Measurements from ENCODE around the gene COQ7. TPM values are rescaled to one million over a fixed set of nuclear protein-coding genes. Genes with fewer than 3 reads are reported as not detected.

Gene COQ7
- total RNA-seq, 1 experiment from 2014 or later = 26.6 TPM

DNA sequence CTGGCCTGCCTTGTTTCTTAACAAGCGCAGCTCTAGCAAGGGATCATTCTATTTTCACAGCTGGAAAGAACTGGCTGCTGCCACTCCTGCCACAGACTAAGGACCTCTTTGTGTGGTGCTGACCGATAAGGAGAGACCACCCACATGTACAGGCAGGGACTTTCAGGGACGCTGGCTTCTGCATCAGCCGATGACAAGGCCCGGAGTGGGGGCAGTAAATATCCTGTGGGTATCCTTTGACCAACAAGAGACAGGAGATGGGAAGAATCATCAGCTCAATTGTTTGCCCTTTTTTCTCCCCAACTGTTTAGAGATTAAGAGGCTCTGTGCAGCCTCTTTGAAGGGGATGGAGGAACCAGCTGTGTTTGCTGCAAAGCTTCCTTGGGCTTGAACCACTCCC lies 37.2 kb downstream of the COQ7 start:
- Histone ChIP-seq H3K4me3 (replicated peaks in 1 of 2; ENCODE audit: low read depth in 1 of 2, low read length in 2 of 2) (no peak overlapping the region), H3K4me2 (ENCODE audit: low read length) (no peak overlapping the region), H3K36me3 (ENCODE audit: control insufficient read depth in 1 of 2, insufficient read depth in 2 of 2, low read length in 2 of 2) (no peaks in the 10 kb centered on the region), H3K9me2 (ENCODE audit: insufficient read depth) (no peaks in the 10 kb centered on the region), H3K4me1 (ENCODE audit: control insufficient read depth in 1 of 2, insufficient read depth in 2 of 2, low read length in 2 of 2) (peaks cover 20 to 54% of the 10 kb centered on the region in 2 experiments), H4K20me1 (ENCODE audit: insufficient read depth) (no peaks in the 10 kb centered on the region), H3K9ac (ENCODE audit: low read length) (no peak overlapping the region), H3K9me3 (ENCODE audit: control insufficient read depth in 1 of 2, insufficient read depth in 1 of 2, low read depth in 1 of 2, low read length in 2 of 2) (no peaks in the 10 kb centered on the region), H3K79me2 (ENCODE audit: insufficient read depth, low read length) (no peaks in the 10 kb centered on the region), H2AFZ (ENCODE audit: low read depth, low read length, poor library complexity, severe bottlenecking) (no peak overlapping the region), H3K27ac (ENCODE audit: low read depth, low read length) (no peak overlapping the region), H3K27me3 (ENCODE audit: insufficient read depth, low read length) (no peaks in the 10 kb centered on the region)
- BruUV-seq (replicated peaks) = no TSS peak
- ChIA-PET POLR2A (no interaction called here), CTCF (interaction anchor here (1.2 kb wide), 1 partner anchor 10 kb away, joined by 4 read pairs; no protein-coding TSS in a partner anchor), RAD21 (ENCODE audit: low non-redundant PET in 1 of 2, low total read pairs in 2 of 2, uncharacterized antibody in 2 of 2, unreplicated experiment in 2 of 2) (no interaction called here)
- ATAC-seq (no peak), DNase-seq (ENCODE audit: low read depth, low spot score) (no peak)
- TF ChIP-seq YY1 (IDR thresholded peaks at IDR 0.05; ENCODE audit: extremely low read depth, insufficient replicate concordance, low read depth, low read length) (no peak), EGR1 (IDR thresholded peaks at IDR 0.05; ENCODE audit: low read depth) (no peak), EZH2phosphoT487 (IDR thresholded peaks at IDR 0.05; ENCODE audit: borderline replicate concordance) (no peak)
- TF ChIP-seq, protein P1, sequence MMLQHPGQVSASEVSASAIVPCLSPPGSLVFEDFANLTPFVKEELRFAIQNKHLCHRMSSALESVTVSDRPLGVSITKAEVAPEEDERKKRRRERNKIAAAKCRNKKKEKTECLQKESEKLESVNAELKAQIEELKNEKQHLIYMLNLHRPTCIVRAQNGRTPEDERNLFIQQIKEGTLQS (IDR thresholded peaks at IDR 0.05) = no peak
- TF ChIP-seq, protein P2, sequence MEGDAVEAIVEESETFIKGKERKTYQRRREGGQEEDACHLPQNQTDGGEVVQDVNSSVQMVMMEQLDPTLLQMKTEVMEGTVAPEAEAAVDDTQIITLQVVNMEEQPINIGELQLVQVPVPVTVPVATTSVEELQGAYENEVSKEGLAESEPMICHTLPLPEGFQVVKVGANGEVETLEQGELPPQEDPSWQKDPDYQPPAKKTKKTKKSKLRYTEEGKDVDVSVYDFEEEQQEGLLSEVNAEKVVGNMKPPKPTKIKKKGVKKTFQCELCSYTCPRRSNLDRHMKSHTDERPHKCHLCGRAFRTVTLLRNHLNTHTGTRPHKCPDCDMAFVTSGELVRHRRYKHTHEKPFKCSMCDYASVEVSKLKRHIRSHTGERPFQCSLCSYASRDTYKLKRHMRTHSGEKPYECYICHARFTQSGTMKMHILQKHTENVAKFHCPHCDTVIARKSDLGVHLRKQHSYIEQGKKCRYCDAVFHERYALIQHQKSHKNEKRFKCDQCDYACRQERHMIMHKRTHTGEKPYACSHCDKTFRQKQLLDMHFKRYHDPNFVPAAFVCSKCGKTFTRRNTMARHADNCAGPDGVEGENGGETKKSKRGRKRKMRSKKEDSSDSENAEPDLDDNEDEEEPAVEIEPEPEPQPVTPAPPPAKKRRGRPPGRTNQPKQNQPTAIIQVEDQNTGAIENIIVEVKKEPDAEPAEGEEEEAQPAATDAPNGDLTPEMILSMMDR (IDR thresholded peaks at IDR 0.05 in 2 of 3, conservative IDR thresholded peaks at IDR 0.05 in 1 of 3; ENCODE audit: borderline replicate concordance in 1 of 3, insufficient read depth in 1 of 3, low read depth in 2 of 3, low read length in 2 of 3) = no peak
- intact Hi-C loops (cut with micrococcal nuclease) = no loop called here

DNA sequence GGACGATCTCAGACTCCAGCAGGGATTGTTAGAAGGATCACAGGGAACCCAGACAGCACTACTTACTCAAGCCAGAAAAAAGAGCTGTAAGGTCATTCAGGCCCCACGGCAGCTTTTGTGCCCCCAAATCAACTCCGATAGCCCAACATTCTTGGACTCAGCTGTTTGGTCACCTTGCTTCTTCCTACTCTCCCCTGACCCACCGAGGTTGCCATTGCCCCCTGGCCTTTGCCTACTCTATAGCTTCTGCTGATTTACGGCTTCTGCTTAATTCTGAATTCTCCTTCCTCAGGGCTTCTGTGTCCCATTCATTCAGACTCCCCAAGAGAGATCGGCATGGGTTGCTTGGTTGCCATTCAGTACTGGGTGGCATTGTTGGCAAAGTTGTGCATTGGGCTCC lies 37.7 kb downstream of the COQ7 start:
- Histone ChIP-seq H3K9ac (ENCODE audit: low read length) (no peak overlapping the region), H3K36me3 (ENCODE audit: control insufficient read depth in 1 of 2, insufficient read depth in 2 of 2, low read length in 2 of 2) (no peaks in the 10 kb centered on the region), H3K9me3 (ENCODE audit: control insufficient read depth in 1 of 2, insufficient read depth in 1 of 2, low read depth in 1 of 2, low read length in 2 of 2) (no peaks in the 10 kb centered on the region), H2AFZ (ENCODE audit: low read depth, low read length, poor library complexity, severe bottlenecking) (no peak overlapping the region), H3K79me2 (ENCODE audit: insufficient read depth, low read length) (no peaks in the 10 kb centered on the region), H3K4me1 (ENCODE audit: control insufficient read depth in 1 of 2, insufficient read depth in 2 of 2, low read length in 2 of 2) (peaks cover 20 to 54% of the 10 kb centered on the region in 2 experiments), H3K4me3 (replicated peaks in 1 of 2; ENCODE audit: low read depth in 1 of 2, low read length in 2 of 2) (no peak overlapping the region), H3K27me3 (ENCODE audit: insufficient read depth, low read length) (no peaks in the 10 kb centered on the region), H3K4me2 (ENCODE audit: low read length) (no peak overlapping the region), H3K27ac (ENCODE audit: low read depth, low read length) (no peak overlapping the region), H3K9me2 (ENCODE audit: insufficient read depth) (no peaks in the 10 kb centered on the region), H4K20me1 (ENCODE audit: insufficient read depth) (no peaks in the 10 kb centered on the region)
- no TSS peak for BruUV-seq (replicated peaks)
- no peak for ATAC-seq
- intact Hi-C loops (cut with micrococcal nuclease) = no loop called here
- DNase-seq (ENCODE audit: low read depth, low spot score) = no peak
- ChIA-PET CTCF (interaction anchor here (1.2 kb wide), 1 partner anchor 10 kb away, joined by 4 read pairs; no protein-coding TSS in a partner anchor), POLR2A (interaction anchor here (1.4 kb wide), 1 partner anchor 10 kb away, joined by 3 read pairs; no protein-coding TSS in a partner anchor), RAD21 (ENCODE audit: low non-redundant PET in 1 of 2, low total read pairs in 2 of 2, uncharacterized antibody in 2 of 2, unreplicated experiment in 2 of 2) (no interaction called here)
- TF ChIP-seq SRF (IDR thresholded peaks at IDR 0.05; ENCODE audit: low read depth) (no peak), ZFX (IDR thresholded peaks at IDR 0.05) (no peak), YY1 (IDR thresholded peaks at IDR 0.05; ENCODE audit: extremely low read depth, insufficient replicate concordance, low read depth, low read length) (no peak), ELF1 (IDR thresholded peaks at IDR 0.05; ENCODE audit: borderline replicate concordance, low read depth) (no peak), CBX3 (IDR thresholded peaks at IDR 0.05; ENCODE audit: low read depth) (no peak), TCF7L2 (IDR thresholded peaks at IDR 0.05; ENCODE audit: borderline replicate concordance, extremely low read depth, insufficient read depth, insufficient read length) (no peak)
- TF ChIP-seq, protein P3, sequence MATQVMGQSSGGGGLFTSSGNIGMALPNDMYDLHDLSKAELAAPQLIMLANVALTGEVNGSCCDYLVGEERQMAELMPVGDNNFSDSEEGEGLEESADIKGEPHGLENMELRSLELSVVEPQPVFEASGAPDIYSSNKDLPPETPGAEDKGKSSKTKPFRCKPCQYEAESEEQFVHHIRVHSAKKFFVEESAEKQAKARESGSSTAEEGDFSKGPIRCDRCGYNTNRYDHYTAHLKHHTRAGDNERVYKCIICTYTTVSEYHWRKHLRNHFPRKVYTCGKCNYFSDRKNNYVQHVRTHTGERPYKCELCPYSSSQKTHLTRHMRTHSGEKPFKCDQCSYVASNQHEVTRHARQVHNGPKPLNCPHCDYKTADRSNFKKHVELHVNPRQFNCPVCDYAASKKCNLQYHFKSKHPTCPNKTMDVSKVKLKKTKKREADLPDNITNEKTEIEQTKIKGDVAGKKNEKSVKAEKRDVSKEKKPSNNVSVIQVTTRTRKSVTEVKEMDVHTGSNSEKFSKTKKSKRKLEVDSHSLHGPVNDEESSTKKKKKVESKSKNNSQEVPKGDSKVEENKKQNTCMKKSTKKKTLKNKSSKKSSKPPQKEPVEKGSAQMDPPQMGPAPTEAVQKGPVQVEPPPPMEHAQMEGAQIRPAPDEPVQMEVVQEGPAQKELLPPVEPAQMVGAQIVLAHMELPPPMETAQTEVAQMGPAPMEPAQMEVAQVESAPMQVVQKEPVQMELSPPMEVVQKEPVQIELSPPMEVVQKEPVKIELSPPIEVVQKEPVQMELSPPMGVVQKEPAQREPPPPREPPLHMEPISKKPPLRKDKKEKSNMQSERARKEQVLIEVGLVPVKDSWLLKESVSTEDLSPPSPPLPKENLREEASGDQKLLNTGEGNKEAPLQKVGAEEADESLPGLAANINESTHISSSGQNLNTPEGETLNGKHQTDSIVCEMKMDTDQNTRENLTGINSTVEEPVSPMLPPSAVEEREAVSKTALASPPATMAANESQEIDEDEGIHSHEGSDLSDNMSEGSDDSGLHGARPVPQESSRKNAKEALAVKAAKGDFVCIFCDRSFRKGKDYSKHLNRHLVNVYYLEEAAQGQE (IDR thresholded peaks at IDR 0.05; ENCODE audit: low read depth) = no peak
- TF ChIP-seq, protein P2 (IDR thresholded peaks at IDR 0.05 in 2 of 3, conservative IDR thresholded peaks at IDR 0.05 in 1 of 3; ENCODE audit: borderline replicate concordance in 1 of 3, insufficient read depth in 1 of 3, low read depth in 2 of 3, low read length in 2 of 3) = no peak
